NOMO-1 treated with dmso at 0.1 percent for 144 hours (cell line): ENCODE data around the gene METAP1.
"Not testable (repeated sequence)": the region's sequence is repeated elsewhere in the genome, so short reads cannot be mapped to it uniquely, and the experiment has no call there.

ENCODE experiments used
- DNase-seq: peaks from one replicate; lab custom pipeline; 2025; ENCODE audit not compliant: unreplicated experiment; lab: John Stamatoyannopoulos, UW

METAP1 gene

GRCh38 chr4:98995183-98996055 is at the start of gene METAP1:
Gene METAP1, plus strand, starts transcription at chr4:98995721. Its CDS starts 33 bp downstream, at chr4:98995754.
- peak; percentile 96 for DNase-seq

GRCh38 chr4:98946359-98946758 is 49.2 kb upstream of the METAP1 start:
- DNase-seq: no peak

DNA sequence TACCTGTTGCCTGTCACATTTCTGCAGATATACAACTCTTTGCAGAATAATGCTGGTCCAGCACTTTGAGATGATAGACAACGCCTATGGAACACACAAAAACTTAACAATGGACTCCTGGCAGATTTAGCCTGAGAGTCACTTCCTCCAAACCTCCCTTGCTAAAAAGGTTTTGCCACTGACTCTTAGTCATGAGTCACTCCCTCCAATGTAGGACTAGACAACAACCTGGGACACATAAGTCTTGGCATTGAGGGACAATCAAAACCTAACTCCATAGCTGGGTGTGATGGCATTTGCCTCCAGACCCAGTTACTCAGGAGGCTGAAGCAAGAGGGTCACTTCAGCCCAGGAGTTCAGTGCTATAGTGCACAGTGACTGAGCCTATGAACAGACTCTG is 44.6 kb upstream of the METAP1 start:
- no peak for DNase-seq

- DNase-seq: no peak
These were observed 43.8 kb upstream of the METAP1 start for GRCh38 chr4:98951710-98952109.

DNA sequence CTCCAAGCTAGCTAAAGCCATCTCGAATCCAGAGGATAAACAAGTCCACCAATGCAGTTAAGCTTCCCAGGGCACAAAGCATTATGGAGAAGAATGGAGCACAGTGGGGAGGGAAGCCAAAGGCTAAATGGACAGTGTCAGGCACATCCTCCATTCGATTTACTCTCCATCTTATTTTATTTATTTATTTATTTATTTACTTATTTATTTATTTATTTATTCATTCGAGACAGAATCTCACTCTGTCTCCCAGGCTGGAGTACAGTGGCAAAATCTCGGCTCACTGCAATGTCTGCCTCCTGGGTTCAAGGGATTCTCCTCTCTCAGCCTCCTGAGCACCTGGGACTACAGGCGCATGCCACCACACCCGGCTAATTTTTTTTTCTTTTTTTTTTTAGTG is 40.3 kb upstream of the METAP1 start:
- DNase-seq: no peak

DNA sequence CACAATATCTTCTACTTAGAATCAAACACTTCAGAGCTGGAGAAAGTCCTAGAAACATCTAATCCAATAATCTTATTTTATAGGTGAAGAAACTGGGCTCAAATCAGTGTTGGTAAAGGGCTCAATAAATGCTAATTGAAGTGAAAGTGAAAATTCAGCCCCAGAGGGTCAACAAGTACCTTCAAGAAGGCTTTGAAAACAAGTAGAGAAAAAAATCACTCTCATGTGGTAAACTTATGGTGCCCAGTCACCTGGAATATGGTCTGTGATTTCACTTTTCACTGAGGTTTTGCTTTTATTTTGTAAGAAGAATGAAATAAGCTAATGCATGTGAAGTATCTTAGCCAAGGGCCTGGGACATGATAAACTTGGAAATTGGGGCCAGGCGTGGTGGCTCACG is 37.5 kb upstream of the METAP1 start:
- no peak for DNase-seq

DNA sequence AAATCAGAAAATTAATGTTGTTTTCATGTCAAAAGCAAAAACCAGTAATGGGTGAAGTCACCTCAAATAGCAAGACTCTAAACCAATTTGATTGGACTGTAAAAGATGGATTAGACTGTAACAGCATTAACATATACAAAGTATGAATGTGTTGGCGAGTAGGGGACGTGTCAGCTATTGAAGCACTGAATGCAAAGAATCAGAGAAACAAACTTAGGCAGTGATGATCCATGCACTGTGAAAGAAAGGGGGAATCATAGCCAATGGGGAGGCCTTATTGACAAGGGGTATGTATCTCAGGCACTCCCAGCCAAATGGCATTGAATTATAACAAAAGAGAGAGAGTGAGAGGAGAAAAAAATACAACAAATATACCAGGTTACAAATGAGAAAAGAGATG is 36.1 kb upstream of the METAP1 start:
- DNase-seq: no peak

- no peak for DNase-seq
These were observed 33.8 kb upstream of the METAP1 start for GRCh38 chr4:98961770-98962169.

DNA sequence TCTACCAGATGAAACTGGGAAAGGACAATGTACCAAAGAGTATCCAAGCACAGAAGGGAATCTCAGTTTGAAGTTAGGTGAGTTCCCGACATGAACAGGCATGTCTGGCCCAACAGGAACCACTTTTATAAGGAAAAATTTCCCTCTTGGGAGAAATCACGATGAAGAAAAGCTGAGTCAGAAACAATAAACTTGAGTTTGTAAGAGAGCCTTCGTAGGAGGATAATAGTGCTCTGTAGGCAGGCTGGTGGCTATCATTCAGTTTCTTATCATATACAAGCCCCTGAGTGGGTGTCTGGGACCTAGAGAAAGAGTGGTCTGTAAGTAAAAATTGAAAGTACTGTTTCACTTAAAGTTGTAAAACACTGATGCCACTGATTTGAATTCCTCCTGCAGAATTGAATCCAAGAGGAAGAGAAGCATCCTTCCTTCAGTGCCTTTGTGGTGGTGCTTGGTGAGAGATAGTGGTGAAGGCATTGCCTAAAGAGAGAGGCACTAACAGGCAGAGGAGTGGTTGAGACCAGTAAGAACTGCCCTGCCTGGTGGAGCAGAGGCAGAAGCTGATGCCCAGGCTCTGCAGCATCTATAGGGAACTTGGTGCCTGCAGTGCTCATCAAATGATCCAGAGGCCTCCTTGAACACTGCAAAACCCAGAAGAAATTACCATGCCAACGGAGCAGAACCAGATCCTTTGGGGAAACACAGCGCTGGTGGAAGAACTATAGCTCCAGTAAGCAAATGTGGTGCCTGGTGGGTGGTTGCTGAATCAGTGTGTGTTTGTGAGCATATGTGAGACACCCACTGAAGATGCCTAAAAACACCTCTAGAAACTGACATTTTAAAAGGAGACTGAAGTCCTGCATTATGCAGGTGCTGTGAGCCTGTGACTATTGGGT is 31.7 kb upstream of the METAP1 start:
- no peak for DNase-seq

GRCh38 chr4:98966926-98967325 is 28.6 kb upstream of the METAP1 start:
- no peak for DNase-seq

- DNase-seq: no peak
These were observed 27.7 kb upstream of the METAP1 start for GRCh38 chr4:98967786-98968329.

DNA sequence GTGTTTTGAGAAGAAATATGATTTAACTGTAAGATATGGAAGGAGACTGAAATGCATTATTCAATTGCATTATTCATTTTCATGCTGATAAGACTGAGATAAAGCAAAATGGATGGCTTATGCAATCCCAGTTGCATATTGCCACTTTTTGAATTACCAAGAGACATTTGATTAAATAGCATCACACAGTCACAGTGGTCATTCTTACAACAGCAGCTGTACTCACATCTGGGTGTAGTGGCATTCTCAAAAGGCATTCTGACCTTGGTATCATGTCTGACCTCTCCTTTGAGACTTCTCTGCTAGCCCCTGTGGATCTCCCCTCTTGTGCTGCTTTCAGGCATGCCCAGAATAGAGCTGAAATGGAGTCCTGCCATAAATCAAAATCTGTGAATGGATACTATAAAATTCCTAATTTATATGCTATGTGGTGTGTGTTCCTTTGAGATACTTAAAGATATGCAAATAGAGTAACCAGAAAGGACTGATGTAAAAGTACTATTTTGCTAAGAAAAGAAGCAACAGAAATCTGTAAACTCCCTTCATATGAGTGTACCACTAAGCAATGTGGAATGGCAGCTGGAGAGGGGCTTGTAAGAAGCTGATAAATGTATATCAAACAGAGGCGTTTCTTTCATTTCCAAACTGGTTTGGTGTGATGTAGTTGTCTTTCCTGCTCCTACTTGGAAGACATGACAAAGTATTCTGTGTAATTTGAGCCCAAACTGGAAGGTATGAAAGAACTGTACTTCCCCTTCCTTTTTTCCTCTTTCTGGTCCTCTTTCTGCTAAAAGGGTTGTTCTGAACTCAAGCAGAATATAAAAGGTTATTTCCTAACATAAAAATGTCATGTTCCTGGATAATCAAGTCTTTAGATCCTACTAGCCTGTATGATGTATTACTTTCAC is 25.4 kb upstream of the METAP1 start:
- DNase-seq: no peak

GRCh38 chr4:98976716-98977115 is 18.8 kb upstream of the METAP1 start:
- DNase-seq: no peak

- DNase-seq: no peak
These were observed 18.0 kb upstream of the METAP1 start for GRCh38 chr4:98977557-98977956.

- DNase-seq: no peak
These were observed 7.8 kb upstream of the METAP1 start for GRCh38 chr4:98987720-98988119.

DNA sequence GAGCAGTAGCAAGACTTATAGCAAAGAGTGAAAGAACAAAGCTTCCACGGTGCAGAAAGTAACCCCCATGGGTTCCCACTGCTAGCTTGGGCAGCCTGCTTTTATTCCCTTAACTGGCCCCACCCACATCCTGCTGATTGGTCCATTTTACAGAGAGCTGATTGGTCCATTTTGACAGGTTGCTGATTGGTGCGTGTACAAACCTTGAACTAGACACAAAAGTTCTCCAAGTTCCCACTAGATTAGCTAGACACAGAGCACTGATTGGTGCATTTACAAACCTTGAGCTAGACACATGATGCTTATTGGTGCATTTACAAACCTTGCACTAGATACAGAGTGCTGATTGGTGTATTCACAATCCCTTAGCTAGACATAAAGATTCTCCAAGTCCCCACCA is 2.7 kb upstream of the METAP1 start:
- DNase-seq: not testable (repeated sequence)

DNA sequence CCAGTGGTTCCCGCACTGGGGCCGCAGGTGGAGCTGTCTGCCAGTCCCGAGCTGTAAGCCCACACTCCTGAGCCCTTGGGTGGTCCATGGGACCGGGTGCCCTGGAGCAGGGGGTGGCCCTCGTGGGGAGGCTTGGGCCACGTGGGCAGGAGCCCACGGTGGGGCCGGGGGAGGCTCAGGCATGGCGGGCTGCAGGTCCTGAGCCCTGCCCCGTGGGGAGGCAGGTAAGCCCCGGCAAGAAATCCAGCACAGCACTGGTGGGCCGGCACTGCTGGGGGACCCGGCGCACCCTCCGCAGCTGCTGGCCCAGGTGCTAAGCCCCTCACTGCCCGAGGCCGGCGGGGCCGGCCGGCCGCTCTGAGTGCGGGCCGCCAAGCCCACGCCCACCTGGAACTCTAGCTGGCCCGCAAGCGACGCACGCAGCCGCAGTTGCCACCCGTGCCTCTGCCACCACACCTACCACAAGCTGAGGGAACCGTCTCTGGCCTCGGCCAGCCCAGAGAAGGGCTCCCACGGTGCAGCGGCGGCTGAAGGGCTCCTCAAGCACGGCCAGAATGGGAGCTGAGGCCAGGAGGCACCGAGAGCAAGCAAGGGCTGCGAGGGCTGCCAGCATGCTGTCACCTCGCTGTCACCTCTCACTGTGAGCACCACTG is 2.0 kb upstream of the METAP1 start:
- DNase-seq: no peak

- DNase-seq: no peak
These were observed 893 bp upstream of the METAP1 start for GRCh38 chr4:98994474-98995182.

- DNase-seq: peak; percentile 1
These were observed 689 bp downstream of the METAP1 start for GRCh38 chr4:98996056-98996764.
